Right atrium auricular region (tissue), 2 donors: ENCODE data around the gene CEND1. TPM values are rescaled to one million over a fixed set of nuclear protein-coding genes. Genes with fewer than 3 reads are reported as not detected.

Experiments
- DNase-seq: peaks from one replicate; pipeline ENCODE4 v3.0.0-alpha.2; 2019; ENCODE audit warnings: low spot score
- H3K27ac ChIP-seq, 2 donors: fragments of 200-600 bp; sonication (generic); 1 replicate in 1 of 2; 2 replicates in 1 of 2; pipeline ENCODE4 v1.5.1; 2016 to 2019
- H3K27me3 ChIP-seq, 2 donors: fragments of 200-600 bp; sonication (generic); one replicate each; pipeline versions ENCODE4 v1.5.1 to v1.6.0; 2017 to 2019
- H3K36me3 ChIP-seq: fragments of 200-600 bp; sonication (generic); one replicate; pipeline ENCODE4 v1.5.1; 2016
- H3K4me1 ChIP-seq, 2 donors: fragments of 200-600 bp; sonication (generic); one replicate each; pipeline versions ENCODE4 v1.5.1 to v1.6.0; 2017 to 2019
- H3K4me3 ChIP-seq, 2 donors: fragments of 200-600 bp; sonication (generic); 1 replicate in 1 of 2; 2 replicates in 1 of 2; pipeline ENCODE4 v1.5.1; 2017 to 2019; ENCODE audit warnings: mild to moderate bottlenecking in 1 of 2, moderate library complexity in 1 of 2
- H3K9me3 ChIP-seq, 2 donors: fragments of 200-600 bp; sonication (generic); one replicate each; pipeline ENCODE4 v1.5.1; 2019
- CTCF ChIP-seq, 2 donors: fragments of 200-600 bp; sonication (generic); IDR thresholded peaks; one replicate each; pipeline ENCODE4 v1.5.1; 2019; ENCODE audit warnings: antibody characterized with exemption in 2 of 2
- total RNA-seq, 2 donors: library from RNA; depleted of rRNA; stranded (reverse); fragments of >200 nt; gene quantifications; one replicate each; pipeline ENCODE4 v1.1.0, GENCODE V29; 2016

Gene CEND1
- total RNA-seq, 2 donors from 2014 or later: 1.1 TPM; not detected in 1

GRCh38 chr11:832529-833113 is 42.7 kb upstream of the CEND1 start, which contains the start of gene CD151:
CD151 (plus strand) TSS chr11:832952; CDS start chr11:836070, 3,118 bp downstream.
- Histone ChIP-seq H3K36me3 (peaks cover 19% of the 10 kb centered on the region), H3K27me3 (no peaks in the 10 kb centered on the region), H3K4me1 (peaks cover 0 to 91% of the 10 kb centered on the region in 2 donors), H3K9me3 (no peaks in the 10 kb centered on the region), H3K4me3 (peak within 1 kb of the TSS; percentile 55 to 81), H3K27ac (peak within 1 kb of the TSS; percentile 92 to 95)
- DNase-seq: no peak
- no peak for TF ChIP-seq CTCF (IDR thresholded peaks at IDR 0.05)

- H3K4me3 ChIP-seq: peak overlapping the region in 1 of 2 donors; percentile 81
These were observed 42.2 kb upstream of the CEND1 start for GRCh38 chr11:831961-832528.

GRCh38 chr11:831118-831864 is 41.4 kb upstream of the CEND1 start:
- no peak for DNase-seq
- Histone ChIP-seq H3K27ac (no peak overlapping the region), H3K9me3 (no peaks in the 10 kb centered on the region), H3K36me3 (peaks cover 6% of the 10 kb centered on the region), H3K27me3 (no peaks in the 10 kb centered on the region), H3K4me3 (peak overlapping the region in 1 of 2 donors; percentile 53), H3K4me1 (peaks cover 0 to 91% of the 10 kb centered on the region in 2 donors)
- no peak for TF ChIP-seq CTCF (IDR thresholded peaks at IDR 0.05)

More at GRCh38 chr11:831961-832528, 42.2 kb upstream of the CEND1 start:
- Histone ChIP-seq H3K27ac (peak overlapping the region; percentile 92 to 95), H3K9me3 (no peaks in the 10 kb centered on the region), H3K27me3 (no peaks in the 10 kb centered on the region), H3K36me3 (peaks cover 13% of the 10 kb centered on the region), H3K4me1 (peaks cover 0 to 91% of the 10 kb centered on the region in 2 donors)
- no peak for DNase-seq
- TF ChIP-seq CTCF (IDR thresholded peaks at IDR 0.05): no peak

- H3K27me3 ChIP-seq: no peaks in the 10 kb centered on the region
- H3K36me3 ChIP-seq: no peaks in the 10 kb centered on the region
- H3K27ac ChIP-seq: peak overlapping the region in 1 of 2 donors; percentile 75
- no peak for DNase-seq
- no peaks in the 10 kb centered on the region for H3K9me3 ChIP-seq
- no peak for TF ChIP-seq CTCF (IDR thresholded peaks at IDR 0.05)
- peaks cover 0 to 92% of the 10 kb centered on the region in 2 donors for H3K4me1 ChIP-seq
- peak overlapping the region; percentile 22 to 53 for H3K4me3 ChIP-seq
These were observed 40.6 kb upstream of the CEND1 start for GRCh38 chr11:830295-831117.

- Histone ChIP-seq H3K4me3 (peak overlapping the region; percentile 22 to 53), H3K36me3 (peaks cover 5% of the 10 kb centered on the region), H3K4me1 (peaks cover 0 to 89% of the 10 kb centered on the region in 2 donors), H3K27me3 (no peaks in the 10 kb centered on the region), H3K27ac (peak overlapping the region in 1 of 2 donors; percentile 75), H3K9me3 (no peaks in the 10 kb centered on the region)
- DNase-seq: no peak
- TF ChIP-seq CTCF (IDR thresholded peaks at IDR 0.05): no peak
These were observed 40.0 kb upstream of the CEND1 start for GRCh38 chr11:829847-830294.
